Mucosa of gallbladder (tissue), 1 donor: ENCODE measurements around the gene ARHGAP12. TPM values are rescaled to one million over a fixed set of nuclear protein-coding genes. Genes with fewer than 3 reads are reported as not detected.
A peak's percentile ranks its signal among the peaks of the same experiment; 100 is the strongest.

Experiments used
- DNase-seq: peaks from one replicate; pipeline ENCODE4 v3.0.0-alpha.2; 2020; ENCODE audit warnings: low spot score
- total RNA-seq: library from RNA; stranded (reverse); gene quantifications from one replicate; pipeline ENCODE4 v1.2.1, GENCODE V29; 2021
- donor health status: DM: no; HTN: no; CAD: no.

Gene ARHGAP12
- total RNA-seq, 1 donor from 2014 or later: 43.0 TPM

DNA sequence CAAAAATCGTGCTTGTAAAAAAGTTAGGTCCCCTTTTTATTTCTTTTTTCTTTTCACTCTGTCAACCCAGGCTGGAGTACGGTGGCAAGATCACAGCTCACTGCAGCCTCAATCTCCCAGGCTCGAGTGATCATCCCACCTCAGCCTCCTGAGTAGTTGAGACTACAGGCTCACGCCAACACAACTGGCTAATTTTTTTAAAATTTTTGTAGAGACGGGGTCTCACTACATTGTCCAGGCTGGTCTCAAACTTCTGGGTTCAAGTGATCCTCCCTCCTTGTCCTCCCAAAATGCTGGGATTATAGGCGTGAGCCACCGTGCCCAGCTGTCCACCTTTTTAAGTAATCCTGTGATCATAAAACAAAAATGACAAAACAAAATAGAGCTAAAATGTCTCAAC lies 19.4 kb upstream of the ARHGAP12 start:
- DNase-seq: no peak

DNA sequence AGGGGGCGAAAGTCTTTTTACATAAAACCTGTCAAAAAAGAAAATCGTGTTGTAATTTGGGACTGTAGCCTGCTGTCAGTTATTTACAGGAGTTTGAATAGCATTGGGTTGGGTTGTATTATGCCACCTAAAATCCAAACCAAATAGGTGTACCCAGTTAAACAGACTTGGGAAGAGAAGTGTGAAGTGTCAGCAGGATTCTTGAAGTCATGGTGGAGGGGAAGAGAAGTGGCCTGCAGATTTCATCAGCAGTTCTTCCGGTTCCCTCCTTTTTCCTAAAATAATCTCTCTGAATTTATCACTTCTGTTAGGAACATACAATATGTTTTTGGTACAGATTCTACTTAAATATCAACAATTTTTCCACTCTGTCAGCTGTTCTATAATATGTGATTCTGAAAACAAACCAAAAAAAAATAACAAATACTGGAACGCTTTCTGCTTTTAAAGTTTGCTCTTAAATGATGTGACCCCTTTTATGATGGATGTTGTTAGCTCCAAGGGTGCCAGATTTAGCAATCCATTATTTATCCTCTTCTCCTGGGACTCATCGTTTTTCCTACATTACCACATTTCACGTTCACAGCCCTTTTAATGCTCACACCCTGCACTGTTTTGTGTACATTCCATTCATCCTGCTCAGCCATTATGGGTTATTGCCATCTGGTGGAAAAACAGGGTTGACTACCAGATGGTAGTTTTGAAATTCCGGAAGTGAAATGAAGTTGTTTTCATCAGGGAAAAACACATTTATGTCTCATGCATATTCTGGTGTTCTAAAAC lies 18.7 kb upstream of the ARHGAP12 start:
- peak; percentile 45 for DNase-seq

DNA sequence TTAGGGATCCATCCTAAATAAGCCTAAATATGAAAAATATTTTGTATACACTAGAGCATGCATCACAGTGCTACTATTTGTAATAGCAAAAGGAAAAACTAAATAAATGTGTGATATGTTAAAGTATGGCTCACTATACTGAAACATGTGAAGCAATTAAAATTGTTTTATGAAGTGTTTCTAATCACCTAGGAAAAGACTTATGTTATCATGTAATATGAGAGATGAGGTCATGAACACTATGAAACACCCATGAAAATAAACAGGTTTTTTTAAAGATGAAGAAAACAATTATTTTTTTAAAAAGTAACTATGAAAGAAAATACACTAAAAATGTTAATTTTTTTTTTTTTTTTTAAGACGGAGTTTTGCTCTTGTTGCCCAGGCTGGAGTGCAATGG lies 16.8 kb upstream of the ARHGAP12 start:
- no peak for DNase-seq

DNA sequence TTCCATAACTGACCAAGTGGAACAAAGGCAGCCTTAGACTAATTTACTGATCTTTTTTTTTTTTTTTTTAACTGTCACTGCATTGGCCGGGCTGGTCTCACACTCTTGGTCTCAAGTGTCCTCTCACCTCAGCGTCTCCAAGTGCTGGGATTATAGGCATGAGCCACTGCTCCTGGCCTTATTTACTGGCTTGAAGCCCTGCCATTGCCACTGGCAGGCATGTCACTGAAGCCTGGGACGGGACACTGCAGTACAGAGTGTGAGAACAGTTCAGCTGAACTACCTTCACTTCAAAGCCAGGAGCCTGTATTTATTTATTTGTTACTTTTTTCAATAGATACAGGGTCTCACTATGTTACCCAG lies 15.4 kb upstream of the ARHGAP12 start:
- DNase-seq: no peak

DNA sequence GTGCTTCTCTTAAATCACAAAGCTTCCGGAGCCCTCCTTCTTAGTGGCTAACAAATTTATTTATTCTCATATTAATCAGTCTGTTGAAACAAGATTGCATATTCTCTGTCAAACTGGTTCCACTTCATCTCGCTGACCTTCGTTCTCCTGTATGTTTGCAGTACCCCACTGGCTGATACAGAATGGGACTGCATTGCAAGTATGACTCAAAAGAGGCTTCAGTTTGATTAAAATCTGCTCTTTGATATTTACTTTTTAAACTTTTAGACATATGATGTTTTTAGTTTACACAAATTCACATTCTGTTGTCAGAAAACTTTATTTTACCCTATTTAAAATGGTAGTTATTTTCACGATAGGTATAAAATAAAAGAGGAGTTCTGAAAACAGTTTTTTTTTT lies 14.3 kb upstream of the ARHGAP12 start:
- DNase-seq: peak; percentile 76

DNA sequence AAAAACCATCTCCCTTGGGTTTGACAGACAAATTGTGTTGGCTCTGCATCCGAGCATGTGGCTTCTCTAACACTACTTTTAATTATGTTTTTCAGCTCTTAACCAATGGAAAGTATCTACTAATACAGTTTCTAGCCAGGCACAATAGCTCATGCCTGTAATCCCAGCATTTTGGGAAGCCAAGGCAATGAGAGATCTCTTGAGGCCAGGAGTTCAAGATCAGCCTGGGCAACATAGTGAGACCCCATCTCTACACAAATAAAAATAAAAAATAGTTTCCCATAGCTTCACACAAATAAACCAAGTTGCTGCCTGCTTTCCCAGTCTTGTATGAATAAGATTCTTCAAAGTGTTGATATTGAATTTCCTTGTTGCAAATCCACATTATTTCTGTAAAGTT lies 13.8 kb upstream of the ARHGAP12 start:
- no peak for DNase-seq

DNA sequence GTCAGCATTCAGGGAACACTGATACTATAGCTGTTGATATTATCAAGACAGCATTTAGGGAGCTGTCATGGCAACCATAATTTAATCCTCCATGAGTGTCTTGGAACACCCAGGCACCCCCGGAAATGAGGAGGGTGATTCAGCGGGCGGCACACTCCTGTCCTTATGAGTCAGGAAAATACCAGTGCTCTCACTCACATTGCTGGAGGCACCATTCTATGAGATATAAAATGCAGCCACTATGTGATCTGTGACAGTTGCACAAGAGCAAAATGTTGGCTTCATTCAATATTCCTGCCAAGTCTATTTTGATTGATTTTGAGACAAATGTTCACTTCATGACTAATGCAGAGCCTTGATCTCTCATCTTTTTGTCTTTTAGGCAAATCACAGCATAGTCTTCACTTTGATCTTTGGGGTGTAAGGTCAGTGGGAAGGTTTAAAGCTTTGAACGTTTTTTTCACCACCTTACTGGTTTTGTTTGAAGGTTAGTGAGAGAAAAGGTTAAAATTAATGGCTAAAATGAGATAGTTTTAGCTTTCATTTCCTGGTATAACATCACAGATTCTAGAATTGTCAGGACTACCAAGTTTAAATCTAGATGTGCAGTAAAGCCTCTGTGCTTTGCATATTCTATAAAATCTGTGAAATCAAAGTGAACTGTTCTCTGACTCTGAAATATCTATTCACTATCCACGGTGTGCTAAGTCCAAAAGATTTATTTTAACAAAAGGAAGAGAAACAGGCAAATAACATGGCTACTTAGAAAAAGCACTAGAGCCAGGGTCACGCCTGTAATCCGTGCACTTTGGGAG lies 12.4 kb upstream of the ARHGAP12 start:
- DNase-seq: peak; percentile 27

DNA sequence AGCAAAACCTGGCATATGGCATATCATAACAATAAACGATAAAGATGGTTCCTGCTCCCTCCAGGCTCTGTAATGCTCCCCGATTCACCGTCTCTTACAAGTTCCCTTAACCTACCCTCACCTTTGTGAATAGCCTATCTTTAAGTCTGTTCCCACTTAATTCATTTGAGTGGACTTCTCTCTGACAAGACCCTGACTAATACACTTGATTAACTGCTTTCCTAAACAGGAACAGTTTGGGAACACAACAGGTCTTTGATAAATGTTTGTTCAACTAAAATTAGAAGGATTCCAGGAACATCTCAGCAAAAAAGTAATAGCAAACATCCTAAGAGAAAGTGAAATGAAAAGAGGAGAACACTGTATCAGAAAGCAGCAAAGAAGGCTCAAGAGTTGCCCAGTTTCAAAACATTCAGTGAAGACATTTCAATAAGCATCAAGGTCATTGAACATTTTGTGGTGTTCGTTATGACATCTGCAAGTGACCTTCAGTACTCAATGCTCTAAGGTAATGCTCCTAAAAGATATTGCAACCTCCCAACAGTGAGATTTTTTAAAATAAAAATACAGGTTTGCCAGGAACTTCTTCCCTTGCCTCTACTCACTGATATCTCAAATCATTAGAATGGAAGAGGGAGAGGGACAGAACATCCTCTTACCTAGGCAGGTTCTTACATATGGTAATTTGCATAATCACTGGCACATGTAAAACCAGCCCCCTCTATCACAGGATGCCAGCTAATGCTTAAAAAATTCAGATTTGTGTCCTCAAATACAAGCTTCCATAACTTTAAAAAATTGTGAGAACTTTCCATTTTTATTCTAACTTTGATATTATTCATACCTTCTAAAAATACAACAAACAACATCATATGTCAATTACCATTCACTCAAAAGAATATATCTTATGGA lies 11.4 kb upstream of the ARHGAP12 start:
- DNase-seq: no peak

DNA sequence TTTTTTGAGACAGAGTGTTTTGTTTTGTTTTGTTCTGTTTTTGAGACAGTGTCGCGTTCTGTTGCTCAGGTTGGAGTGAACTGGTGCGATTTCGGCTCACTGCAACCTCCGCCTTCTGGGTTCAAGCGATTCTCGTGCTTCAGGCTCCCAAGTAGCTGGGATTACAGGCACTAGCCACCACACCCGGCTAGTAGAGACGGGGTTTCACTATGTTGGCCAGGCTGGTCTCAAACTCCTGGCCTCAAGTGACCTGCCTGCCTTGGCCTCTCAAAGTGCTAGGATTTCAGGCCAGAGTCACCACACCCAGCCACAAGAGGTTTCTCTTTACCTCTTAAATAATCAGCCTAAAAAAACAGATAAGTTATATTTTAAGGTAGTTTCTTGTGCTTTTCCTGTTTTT lies 8.7 kb upstream of the ARHGAP12 start:
- no peak for DNase-seq

DNA sequence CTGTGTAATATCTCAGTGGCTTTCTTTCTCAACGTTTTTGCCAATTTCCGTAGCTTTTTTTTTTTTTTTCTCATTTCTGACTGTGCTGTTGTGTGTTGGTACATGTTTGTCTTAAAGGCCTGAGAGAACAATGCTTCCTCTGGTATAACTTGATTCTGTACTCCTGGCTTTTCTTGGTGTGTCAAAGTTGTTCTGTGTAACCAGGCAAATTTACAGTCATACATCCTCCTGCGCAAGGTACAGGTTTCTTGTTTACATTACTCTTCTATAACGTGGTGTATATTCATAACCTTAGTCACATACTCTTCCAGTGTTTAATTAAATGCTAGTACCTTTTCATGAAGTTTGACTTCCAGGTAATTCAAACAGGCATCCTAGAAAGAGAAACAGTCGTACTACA lies 8.3 kb upstream of the ARHGAP12 start:
- DNase-seq: no peak

DNA sequence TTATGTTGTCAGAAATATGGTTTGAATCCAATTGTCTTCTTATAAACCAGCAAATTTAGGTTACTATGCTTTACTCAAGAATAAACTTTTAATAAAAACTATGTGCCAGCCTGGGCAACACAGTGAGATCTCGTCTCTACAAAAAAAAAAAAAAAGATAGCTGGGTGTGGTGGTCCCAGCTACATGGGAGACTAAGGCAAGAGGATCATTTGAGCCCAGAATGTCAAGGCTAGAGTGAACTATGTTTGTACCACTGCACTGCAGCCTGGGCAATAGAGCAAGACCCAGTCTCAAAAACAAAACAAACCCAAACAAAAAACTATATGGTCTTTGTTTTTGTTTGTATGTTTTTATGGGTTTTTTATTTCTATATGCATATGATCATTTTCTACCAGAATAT lies 7.5 kb upstream of the ARHGAP12 start:
- no peak for DNase-seq

DNA sequence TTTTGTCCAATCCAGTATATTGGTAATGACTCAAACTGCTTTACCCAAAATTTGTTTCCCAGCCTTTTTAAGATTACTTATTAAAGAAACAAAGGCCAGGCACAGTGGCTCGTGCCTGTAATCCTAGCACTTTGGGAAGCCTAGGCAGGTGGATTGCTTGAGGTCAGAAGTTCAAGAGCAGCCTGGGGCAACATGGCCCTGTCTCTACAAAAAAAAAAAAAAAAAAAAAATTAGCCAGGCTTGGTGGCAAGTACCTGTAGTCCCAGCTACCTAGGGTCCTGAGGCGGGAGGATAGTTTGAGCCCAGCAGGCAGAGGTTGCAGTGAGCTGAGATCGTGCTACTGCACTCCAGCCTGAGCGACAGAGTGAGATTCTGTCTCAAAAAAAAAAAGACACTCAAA lies 7.0 kb upstream of the ARHGAP12 start:
- DNase-seq: no peak

DNA sequence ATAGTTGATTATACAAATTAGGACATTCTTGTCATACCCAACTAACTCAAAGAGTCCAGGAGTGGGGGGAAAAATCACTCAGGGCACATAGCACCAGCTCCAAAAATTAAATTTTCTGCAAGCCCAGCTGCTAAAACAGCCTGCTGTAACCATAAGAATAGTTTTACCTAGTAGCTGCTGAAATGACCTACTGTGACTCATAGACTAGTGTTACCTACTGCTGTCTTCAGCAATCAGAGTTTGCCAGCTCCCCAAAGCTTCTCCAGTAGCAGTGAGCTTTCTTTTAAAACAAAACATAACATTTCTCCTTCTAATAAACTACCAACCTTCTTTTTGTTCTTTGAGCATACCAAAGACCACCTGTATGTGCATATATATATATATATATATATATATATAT lies 4.2 kb upstream of the ARHGAP12 start:
- no peak for DNase-seq

DNA sequence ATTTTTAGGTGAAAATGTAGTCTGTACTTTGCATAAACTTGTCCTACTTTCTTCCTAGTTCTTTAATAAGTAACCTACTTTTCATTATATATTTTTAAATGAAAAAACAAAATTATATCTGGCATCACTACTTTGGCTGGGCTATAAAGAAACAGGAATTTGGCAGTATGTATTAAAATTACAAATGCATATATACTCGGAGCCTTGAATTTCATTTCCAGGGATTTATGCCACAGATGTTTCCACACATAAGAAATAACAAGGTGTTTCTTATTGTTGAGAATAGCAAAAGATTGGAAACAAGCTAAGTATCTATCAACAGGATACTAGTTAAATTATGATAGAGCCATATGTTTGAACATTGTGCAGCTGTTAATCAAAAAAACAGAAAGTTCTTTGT lies 2.2 kb upstream of the ARHGAP12 start:
- no peak for DNase-seq

DNA sequence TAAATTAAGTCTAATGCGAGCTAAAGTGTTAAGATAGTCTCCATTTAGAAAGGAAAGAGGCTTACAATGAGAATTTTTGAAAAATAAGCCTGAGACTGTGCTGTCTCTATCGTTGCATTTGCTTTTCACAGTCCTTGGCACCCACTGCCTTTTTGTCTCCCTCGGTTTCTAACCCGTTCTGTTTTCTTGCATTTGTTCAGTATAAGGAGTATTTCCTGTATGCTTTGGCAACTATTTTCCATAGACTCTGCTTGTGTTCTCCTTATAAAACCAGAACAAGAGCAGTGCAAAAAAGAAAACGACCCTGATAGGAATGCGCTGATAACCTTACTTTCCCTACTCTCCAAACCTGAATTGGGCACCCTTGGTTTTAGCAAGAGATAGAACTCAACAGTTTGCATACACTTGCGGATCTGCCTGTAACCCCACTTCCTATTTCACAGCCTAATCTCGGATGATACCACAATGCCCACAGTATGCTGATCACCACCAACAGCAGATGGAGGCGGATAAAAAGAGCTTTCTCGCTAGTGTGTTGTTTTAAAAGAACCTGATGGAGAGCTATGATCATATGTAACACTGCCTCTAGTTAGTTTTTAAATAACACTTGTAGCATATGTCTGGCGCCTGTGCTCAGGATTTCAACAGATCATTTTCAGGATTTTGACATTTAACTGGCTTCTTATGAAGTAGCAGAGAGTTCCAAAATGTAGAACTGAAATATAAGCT lies 1.6 kb upstream of the ARHGAP12 start:
- DNase-seq: no peak

DNA sequence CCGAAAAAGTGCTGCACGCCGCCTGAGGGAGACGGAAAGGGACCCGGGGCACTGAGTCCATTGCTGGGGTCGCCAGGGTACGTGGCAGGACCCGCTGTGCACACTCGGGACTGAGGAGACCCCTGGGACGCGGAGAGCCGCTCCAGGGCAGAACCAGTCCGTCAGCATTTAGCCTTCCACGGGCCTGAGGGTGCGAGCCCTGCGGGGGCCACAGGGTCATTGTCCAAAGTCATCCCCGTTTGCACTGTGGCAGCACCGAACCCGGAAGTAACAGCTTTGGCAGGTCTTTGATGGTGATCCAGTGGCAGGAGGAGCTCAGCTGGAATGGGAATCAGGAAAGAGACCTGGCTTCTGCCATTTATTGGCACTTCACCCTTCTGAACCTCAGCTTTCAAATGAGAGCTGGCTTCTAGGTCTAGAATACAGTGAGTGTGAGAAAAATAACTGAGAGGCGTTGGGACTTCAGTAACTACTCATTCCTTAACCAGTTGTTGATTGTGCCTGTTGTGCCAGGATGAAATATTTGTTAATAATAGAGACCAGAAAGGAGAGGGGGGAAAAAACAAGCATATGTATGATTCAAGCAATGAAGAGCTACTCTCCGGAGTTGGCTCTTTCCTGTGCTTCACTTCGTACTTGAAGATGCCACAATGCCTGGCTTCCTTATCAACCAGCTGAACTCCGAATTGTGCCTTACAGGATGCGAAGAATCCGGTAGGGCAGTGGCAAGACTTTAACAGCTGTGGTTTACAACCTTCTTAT lies 811 bp upstream of the ARHGAP12 start:
- peak; percentile 69 for DNase-seq

DNA sequence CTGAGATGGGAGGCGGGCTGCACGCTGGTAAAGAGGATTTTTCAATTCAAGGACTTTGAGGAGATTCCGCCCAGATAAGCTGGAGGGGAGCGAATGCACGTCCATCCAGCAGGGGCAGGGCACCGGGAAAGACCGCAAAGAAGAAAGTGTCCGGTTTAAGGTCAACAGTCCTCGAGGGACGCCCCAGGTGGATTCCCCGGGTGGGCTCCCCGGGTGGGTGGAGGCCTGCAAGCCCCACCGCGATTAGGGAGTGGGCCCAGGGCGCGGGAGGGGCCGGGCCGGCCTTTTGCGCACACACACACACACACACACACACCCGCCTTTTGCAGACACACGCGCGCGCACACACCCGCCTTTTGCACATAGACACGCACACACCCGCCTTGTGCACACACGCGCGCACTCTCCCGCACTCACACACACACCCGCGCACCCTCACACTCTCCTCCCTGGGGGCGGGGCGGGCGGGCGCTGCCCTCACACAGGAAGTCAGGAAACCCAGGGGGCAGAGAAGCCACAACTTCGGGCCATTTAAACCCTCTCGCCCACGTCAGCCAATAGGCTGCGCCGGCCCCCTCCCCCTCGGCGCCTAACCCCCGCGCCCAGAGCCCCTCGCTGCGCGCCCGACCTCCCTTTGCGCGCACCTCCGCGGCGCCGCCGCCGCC lies 615 bp downstream of the ARHGAP12 start:
- peak; percentile 27 for DNase-seq

DNA sequence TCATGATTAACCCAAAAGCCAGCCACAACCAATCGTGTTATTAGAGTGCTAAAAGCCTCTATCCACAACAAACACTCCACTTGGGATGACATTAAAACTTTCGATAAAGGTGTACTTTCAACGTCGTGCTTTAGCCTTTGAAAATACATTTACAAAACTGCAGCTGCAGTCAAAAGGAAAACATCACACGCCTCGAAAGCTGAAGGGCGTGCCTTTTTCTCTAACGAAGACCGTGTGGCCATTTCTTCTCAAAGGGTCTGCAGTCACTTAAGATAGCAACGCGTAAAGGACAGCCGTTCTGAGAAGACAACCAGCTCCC lies 1.1 kb downstream of the ARHGAP12 start:
- no peak for DNase-seq

DNA sequence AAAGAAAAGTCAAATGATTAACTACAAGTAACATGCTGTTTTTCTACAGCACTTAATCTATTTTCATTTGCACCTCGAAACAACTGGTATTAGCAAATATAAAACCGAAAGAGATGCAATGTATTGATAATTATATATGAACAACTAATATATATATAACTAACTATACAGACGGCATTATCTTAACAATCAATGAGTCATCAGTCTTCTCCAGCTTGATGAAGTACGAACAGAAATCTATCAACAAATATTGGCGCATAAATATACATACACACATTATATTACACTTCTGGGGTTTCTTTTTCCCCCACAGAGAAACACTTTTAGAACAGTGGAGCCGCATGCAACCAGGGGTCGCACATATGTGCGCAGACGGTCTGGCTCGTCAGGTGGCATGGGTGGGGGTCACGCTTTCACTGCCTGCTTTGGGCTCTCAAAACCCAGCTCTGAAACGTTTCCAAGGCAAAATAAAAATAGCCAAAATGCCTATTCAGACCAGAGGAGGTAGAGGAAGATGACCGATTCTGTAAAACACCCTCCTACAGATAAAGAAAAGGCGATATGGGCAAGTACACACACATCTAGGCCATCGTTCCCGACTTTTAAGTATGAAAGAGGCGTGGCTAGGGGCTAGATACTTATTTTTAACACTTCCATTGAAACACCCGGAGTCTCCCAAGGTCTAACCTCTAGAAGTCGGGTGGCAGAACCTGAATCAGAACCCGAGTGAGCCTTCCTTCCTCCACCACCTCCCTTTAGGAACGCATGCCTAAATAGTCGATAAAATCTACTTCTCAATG lies 1.7 kb downstream of the ARHGAP12 start:
- no peak for DNase-seq

DNA sequence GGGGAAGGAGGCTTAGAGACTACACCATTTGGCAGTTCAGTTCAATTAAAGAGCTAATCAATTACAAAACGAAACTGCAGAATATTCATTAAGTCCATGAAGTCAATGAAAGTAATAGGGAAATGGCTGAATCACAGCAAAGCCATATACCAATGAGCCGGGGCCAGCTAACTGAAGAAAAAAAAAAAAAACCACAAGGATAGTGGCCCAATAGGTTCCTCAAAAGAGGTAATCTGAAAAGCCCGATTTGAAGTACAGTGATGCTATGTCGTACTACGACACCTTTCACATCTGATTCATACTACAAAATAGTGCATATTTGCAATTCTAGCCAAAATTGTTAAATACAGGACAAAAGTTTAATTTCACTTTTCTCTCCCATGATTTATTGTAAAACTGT lies 2.5 kb downstream of the ARHGAP12 start:
- DNase-seq: no peak
